HG02943 (cell line): ENCODE data around the gene MCC.

Source experiments
- ATAC-seq: cut with Tn5 transposase; IDR thresholded peaks from one replicate; pipeline ENCODE4 v1.9.1; 2021; ENCODE audit warnings: mild to moderate bottlenecking, low read depth, moderate library complexity; ENCODE audit not compliant: unreplicated experiment

The MCC gene

GRCh38 chr5:113128641-113129330 lies 359.5 kb downstream of the MCC start:
- no peak for ATAC-seq

- no peak for ATAC-seq
These were observed 360.2 kb downstream of the MCC start for GRCh38 chr5:113128082-113128481.

DNA sequence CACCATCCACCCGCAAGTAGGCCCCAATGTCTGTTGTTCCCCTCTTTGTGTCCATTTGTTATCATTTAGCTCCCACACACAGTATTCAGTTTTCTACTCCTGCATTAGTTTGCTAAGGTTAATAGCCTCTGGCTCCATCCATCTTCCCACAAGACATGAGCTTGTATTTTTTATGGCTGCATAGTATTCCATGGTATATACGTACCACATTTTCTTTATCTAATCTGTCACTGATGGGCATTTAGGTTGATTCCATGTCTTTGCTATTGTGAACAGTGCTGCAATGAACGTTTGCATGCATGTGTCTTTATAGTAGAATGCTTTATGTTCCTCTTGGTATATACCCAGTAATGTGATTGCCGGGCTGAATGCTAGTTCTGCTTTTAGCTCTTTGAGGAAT lies 361.2 kb downstream of the MCC start:
- no peak for ATAC-seq

DNA sequence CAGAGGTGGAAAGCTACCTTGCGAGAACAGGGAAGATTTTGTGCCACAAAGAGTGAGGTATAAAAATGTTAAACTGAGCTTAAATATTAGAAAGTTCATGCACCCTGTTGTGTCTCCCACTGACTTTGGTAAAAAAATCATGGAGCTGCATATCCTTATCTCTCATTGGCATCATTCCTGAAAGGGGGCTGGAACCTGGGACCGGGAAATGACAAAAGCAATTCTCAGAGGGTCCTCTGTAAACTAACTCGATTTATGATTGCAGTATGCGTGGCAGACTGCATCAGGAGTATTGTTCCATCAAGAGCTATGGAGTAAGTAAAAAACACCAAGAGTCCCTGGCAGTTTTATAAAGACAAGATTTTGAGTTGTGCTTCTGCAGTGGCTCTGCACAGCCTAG lies 362.9 kb downstream of the MCC start:
- no peak for ATAC-seq

DNA sequence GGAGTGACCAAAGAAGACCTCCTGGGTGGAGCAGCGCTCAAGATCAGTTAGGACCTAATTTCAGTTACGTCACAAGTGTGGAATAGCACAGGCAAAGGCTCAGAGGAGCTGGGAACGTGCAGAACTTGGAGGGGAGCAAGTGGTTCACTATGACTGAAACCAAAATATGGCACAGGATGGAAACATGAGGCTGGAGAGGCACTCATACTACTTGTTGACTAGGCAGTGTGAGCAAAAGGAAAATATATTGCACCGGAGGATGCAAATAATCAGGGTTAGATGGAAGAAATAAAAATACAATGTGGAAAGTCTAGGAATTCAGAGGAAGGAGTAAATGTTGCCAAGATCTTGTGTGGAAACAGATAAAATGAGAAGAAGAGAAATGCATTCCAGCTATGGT lies 363.3 kb downstream of the MCC start:
- no peak for ATAC-seq

- ATAC-seq = no peak
These were observed 364.0 kb downstream of the MCC start for GRCh38 chr5:113124265-113124664.

- ATAC-seq = no peak
These were observed 364.6 kb downstream of the MCC start for GRCh38 chr5:113123618-113124017.

GRCh38 chr5:113122053-113122452 lies 366.2 kb downstream of the MCC start:
- no peak for ATAC-seq

GRCh38 chr5:113119246-113119924 lies 368.9 kb downstream of the MCC start:
- ATAC-seq = no peak

DNA sequence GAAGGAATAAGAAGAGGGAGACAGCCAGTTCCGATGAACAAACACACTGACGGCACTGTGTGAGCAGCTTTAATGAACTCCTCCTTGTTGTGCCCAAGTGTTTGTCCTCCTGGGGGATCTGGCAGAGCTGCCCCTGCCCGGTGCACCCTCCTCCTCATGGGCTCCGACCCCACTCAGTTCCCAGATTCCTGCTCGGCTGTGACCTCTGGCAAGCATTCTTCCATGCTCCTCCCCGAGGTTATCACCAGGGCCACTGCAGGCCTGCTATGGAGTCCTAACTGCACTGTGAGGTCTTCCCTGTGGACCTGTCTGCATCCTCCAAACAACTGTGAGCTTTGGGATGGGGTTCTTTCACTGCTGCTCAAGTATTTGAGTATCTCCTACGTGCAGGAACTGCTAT lies 369.5 kb downstream of the MCC start:
- no peak for ATAC-seq

DNA sequence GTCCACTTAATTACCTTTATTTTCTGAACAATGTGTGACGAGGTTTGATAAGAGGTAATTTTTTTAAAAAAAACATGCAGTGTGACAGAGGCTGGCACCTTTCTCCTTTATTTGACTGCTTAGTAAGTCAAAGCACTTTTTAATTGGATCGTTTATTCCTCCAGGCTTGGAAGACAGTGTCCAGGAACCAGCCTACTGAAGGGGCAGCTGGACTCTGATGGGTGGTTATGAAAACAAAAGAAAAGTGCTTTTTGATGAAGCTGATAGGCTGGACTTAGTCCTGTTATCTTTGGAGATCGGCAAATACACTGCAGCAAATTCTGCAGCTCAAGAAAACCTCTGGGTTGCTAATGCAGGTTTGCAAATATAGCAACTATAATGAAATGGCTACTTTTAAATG lies 370.0 kb downstream of the MCC start:
- no peak for ATAC-seq

- no peak for ATAC-seq
These were observed 370.6 kb downstream of the MCC start for GRCh38 chr5:113117543-113118115.

DNA sequence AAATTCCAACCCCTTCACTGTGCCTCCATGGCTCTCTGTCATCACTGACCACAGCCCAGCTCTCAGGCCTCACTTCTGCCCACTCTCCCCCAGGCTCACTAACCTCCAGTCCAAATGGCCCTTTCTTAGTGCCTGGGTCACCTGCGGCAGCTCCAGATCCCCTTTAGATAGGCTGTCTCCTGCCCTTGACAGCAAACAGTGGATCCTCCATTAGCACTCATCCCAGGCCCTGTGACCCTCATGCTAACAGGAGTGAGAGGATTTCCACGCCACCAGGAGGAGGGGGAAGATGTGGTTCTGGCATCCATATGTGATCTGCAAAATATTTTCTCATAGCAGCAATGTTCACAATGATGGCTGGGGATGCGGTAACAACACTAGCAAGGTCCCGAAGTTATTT lies 372.3 kb downstream of the MCC start:
- ATAC-seq = no peak

DNA sequence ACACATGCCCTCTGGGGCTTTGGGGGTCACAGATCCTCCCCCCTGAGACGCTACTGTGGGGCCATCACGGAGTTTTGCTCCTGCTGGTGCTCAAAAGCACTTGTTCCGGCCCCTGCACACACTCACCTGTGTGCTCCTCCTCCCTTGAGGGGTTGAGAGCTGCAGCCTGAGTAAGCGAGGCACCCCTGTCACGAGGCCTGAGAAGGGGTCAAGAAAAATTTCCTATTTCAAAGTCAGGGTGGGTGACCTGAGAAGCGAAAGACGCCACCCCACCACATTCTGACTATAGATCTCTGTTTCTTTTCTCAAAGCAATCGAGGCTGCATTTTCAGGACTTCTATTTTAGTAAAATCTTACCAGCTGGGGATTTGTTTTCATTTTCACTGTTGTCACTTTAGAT lies 373.2 kb downstream of the MCC start:
- ATAC-seq = no peak

- ATAC-seq = no peak
These were observed 373.7 kb downstream of the MCC start for GRCh38 chr5:113114559-113114958.

GRCh38 chr5:113112435-113112834 lies 375.8 kb downstream of the MCC start:
- ATAC-seq = no peak

- no peak for ATAC-seq
These were observed 378.1 kb downstream of the MCC start for GRCh38 chr5:113110117-113110516.

- ATAC-seq = no peak
These were observed 378.9 kb downstream of the MCC start for GRCh38 chr5:113109344-113109743.

DNA sequence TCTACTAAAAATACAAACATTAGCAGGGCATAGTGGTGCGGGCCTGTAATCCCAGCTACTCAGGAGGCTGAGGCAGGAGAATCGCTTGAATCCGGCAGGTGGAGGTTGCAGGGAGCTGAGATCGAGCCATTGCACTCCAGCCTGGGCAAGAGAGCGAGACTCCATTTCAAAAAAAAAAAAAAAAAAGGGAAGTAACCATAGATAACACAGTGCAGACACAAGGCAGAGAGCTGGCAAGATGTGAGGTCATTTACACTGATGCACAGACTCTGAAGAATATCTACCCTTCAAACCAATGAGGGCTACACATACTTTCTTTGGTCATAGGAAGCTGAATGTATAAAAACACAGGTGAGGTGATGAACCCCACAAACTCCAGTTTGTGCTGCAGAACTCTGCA lies 379.8 kb downstream of the MCC start:
- no peak for ATAC-seq

DNA sequence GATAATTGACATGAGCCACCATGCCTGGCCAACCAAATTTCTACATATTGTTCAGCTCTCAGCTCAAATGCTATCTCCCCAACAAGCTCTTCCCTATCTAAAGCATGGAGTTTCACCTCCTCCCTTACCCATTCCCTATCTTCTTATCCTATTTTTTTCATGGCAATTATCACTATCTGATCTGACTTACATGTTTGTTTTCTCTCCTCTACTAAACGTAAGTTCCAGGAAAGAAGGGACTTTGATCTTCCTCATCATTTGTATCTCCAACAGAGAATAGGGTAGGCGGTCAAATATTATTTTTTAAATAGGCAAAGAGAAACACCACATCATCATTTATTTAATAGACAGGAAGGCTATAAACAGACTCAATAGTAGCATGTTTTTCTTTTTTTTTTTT lies 381.4 kb downstream of the MCC start:
- no peak for ATAC-seq

GRCh38 chr5:113105693-113106280 lies 382.5 kb downstream of the MCC start:
- ATAC-seq = no peak

DNA sequence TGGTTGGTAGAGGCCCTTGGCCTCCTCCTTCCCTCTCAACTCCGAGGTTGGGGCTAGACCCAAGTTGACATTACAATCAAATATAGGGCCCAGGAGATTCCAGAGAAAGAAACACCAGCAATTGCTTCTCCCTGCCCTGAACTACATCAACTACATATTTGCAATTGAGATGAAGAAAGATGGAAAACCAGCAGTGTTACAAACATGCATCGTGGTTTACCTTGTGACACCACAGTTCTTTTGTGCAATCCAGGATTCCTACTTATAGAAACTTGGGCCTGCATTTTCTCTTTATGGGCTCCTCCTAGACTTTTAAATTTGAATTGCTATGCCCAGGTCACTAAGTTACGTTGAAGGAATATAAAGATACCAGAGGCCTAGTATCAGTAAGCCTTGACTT lies 384.9 kb downstream of the MCC start:
- ATAC-seq = no peak
